Subcutaneous adipose tissue (tissue), 4 donors: Measurements from ENCODE around the gene ARFGAP3. TPM values are rescaled to one million over a fixed set of nuclear protein-coding genes. Genes with fewer than 3 reads are reported as not detected.

Experiments
- CTCF ChIP-seq: fragments of 450-650 bp; IDR thresholded peaks from one replicate; pipeline ENCODE4 v1.5.1; 2016; ENCODE audit warnings: low read depth, mild to moderate bottlenecking, control low read depth, antibody characterized with exemption, moderate library complexity
- total RNA-seq, 4 donors: library from RNA; depleted of rRNA; stranded (reverse); fragments of >200 nt; gene quantifications; one replicate each; pipeline ENCODE4 v1.1.0, GENCODE V29; 2016

ARFGAP3 gene
- total RNA-seq, 4 donors from 2014 or later, result 31.8 to 72.1 (median 50.8) TPM

GRCh38 chr22:42816336-42816735 is 40.7 kb downstream of the ARFGAP3 start:
- no peak for TF ChIP-seq CTCF

DNA sequence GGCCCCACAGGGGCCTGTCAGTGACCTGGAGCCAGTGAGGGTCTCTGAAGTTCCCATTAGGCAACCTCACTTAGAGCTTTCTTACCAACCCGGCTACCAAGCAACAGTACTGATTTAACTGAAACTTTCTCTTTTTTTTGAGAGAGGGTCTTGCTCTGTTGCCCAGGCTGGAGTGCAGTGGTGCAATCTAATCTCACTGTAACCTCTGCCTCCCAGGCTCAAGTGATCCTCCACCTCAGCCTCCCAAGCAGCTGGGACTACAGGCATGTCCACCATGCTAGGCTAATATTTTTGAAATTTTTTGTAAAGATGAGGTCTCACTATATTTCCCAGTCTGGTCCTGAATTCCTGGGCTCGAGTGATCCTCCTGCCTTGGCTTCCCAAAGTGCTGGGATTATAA is 42.5 kb downstream of the ARFGAP3 start:
- TF ChIP-seq CTCF, result no peak

DNA sequence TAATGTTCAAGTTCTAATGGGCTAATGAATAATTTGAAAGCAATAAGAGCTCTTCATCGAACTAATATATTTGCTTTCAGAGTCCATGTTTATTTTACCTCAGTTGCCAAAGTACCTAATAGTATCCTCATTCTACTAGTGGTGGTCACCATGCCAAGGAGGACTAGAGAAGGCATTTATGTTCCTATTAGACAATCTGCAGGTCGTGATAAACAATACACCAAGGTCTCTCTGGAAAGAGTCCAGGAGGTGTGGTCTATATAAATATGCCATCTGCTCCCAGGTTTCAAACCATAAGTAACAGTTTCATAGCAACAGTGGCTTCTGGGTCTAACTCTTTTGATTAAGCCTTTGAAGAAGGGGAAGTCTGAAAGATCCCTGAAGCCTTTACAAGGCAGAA is 42.9 kb downstream of the ARFGAP3 start:
- no peak for TF ChIP-seq CTCF

DNA sequence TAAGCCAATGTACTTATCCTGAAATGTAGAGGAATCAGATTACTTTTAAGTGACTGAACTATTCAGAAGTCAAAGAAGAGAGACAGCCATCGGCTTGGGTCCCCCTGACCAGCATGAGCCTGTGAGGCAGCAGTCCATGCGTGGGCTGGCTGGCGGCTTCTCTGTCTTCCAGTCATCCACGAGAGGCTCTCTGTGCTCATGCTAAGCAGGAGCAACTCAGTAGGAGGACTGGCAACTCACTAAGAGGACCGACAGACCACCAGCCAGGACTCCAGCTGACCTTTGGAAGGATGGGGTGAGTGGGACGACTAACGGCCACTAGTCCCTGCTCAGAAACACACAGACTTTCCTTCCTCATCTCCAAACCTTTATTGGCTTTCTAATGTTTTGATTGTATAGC is 43.6 kb downstream of the ARFGAP3 start:
- TF ChIP-seq CTCF, result no peak

DNA sequence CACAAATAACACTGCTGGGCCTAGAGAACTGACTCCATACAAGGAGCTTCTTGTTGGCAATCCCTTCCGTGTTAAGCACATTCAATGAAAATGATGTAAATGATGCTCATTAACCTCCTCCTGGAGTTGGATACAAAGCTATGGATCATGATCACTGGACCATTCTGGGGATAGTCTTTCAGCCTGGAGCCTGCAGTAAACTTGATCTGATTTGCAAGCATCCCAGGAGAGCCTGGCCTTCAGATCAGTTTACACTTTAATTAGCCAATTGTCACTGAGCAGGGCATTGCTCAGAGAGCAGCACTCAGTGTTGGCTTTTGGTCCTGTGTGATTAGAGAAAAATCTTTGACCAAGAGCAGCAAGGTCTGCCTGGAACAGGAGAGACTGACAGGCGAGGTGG is 45.6 kb downstream of the ARFGAP3 start:
- TF ChIP-seq CTCF, result no peak

- TF ChIP-seq CTCF, result no peak
Observed at GRCh38 chr22:42808521-42808920, 48.6 kb downstream of the ARFGAP3 start.

- no peak for TF ChIP-seq CTCF
Observed at GRCh38 chr22:42807185-42807584, 49.9 kb downstream of the ARFGAP3 start.
